GM19025 (cell line): ENCODE measurements around the gene VGLL4.
"Not testable (repeated sequence)": the region's sequence is repeated elsewhere in the genome, so short reads cannot be mapped to it uniquely, and the experiment has no call there.

Source experiments
- ATAC-seq: cut with Tn5 transposase; IDR thresholded peaks from one replicate; pipeline ENCODE4 v1.9.1; 2021; ENCODE audit warnings: mild to moderate bottlenecking, low read depth, moderate library complexity; ENCODE audit not compliant: unreplicated experiment

VGLL4 gene

GRCh38 chr3:11610044-11610671 is 33.6 kb downstream of the VGLL4 start:
- no peak for ATAC-seq

- ATAC-seq, result no peak
These were observed 34.2 kb downstream of the VGLL4 start for GRCh38 chr3:11609481-11609880.

- no peak for ATAC-seq
These were observed 35.9 kb downstream of the VGLL4 start for GRCh38 chr3:11607816-11608215.

GRCh38 chr3:11606865-11607440 is 36.8 kb downstream of the VGLL4 start:
- ATAC-seq, result no peak

- ATAC-seq, result no peak
These were observed 37.5 kb downstream of the VGLL4 start for GRCh38 chr3:11606090-11606784.

GRCh38 chr3:11605398-11605797 is 38.3 kb downstream of the VGLL4 start:
- no peak for ATAC-seq

- no peak for ATAC-seq
These were observed 39.4 kb downstream of the VGLL4 start for GRCh38 chr3:11604139-11604892.

GRCh38 chr3:11603628-11604027 is 40.1 kb downstream of the VGLL4 start:
- no peak for ATAC-seq

GRCh38 chr3:11602886-11603527 is 40.7 kb downstream of the VGLL4 start:
- ATAC-seq, result no peak

GRCh38 chr3:11602239-11602840 is 41.4 kb downstream of the VGLL4 start:
- ATAC-seq, result no peak

GRCh38 chr3:11601446-11602238 is 42.1 kb downstream of the VGLL4 start:
- peak; percentile 85 for ATAC-seq

GRCh38 chr3:11600501-11601282 is 43.0 kb downstream of the VGLL4 start:
- no peak for ATAC-seq

- ATAC-seq, result no peak
These were observed 47.3 kb downstream of the VGLL4 start for GRCh38 chr3:11596387-11596786.

- not testable (repeated sequence) for ATAC-seq
These were observed 48.7 kb downstream of the VGLL4 start for GRCh38 chr3:11595024-11595423.

GRCh38 chr3:11593318-11594034 is 50.2 kb downstream of the VGLL4 start:
- no peak for ATAC-seq

GRCh38 chr3:11592445-11593298 is 51.0 kb downstream of the VGLL4 start:
- ATAC-seq, result no peak
